SK-N-SH treated with all-trans-retinoic acid at 6 μM for 48 hours (cell line): ENCODE results near the gene GDF2.

Experiments used
- ATAC-seq: fragments of 200-7000 bp; cut with Tn5 transposase; 3 replicates; pipeline ENCODE4 v1.9.1; 2020; ENCODE audit warnings: mild to moderate bottlenecking, moderate library complexity
- BACH2 ChIP-seq: fragments of 250-450 bp; sonication (Bioruptor Pico); IDR thresholded peaks from 2 replicates; pipeline ENCODE4 v1.9.0; 2021; ENCODE audit warnings: mild to moderate bottlenecking, borderline replicate concordance
- CREB5 ChIP-seq: fragments of 250-450 bp; sonication (Bioruptor Pico); IDR thresholded peaks from 2 replicates; pipeline ENCODE4 v1.5.1; 2020; ENCODE audit warnings: low read depth, mild to moderate bottlenecking, moderate library complexity
- CSDC2 ChIP-seq: fragments of 250-450 bp; sonication (Bioruptor Pico); IDR thresholded peaks from 2 replicates; pipeline ENCODE4 v1.5.0; 2020; ENCODE audit warnings: mild to moderate bottlenecking, moderate library complexity
- CSRNP3 ChIP-seq: fragments of 250-450 bp; sonication (Bioruptor Pico); IDR thresholded peaks from 2 replicates; pipeline ENCODE4 v1.5.1; 2021; ENCODE audit warnings: mild to moderate bottlenecking, moderate library complexity
- GLIS3 ChIP-seq: fragments of 250-450 bp; sonication (Bioruptor Pico); IDR thresholded peaks from 2 replicates; pipeline ENCODE4 v1.5.0; 2020; ENCODE audit warnings: mild to moderate bottlenecking, moderate library complexity
- ISL1 ChIP-seq: fragments of 250-450 bp; sonication (Bioruptor Pico); IDR thresholded peaks from 2 replicates; pipeline ENCODE4 v2.1.2; 2022; ENCODE audit warnings: mild to moderate bottlenecking, moderate library complexity
- OSR1 ChIP-seq: fragments of 250-450 bp; sonication (Bioruptor Pico); IDR thresholded peaks from 2 replicates; pipeline ENCODE4 v1.8.0; 2022; ENCODE audit warnings: moderate library complexity, mild to moderate bottlenecking, inconsistent platforms
- PATZ1 ChIP-seq: fragments of 250-450 bp; sonication (Bioruptor Pico); IDR thresholded peaks from 2 replicates; pipeline ENCODE4 v1.8.0; 2020; ENCODE audit warnings: mild to moderate bottlenecking, moderate library complexity, borderline replicate concordance
- POU6F1 ChIP-seq: fragments of 250-450 bp; sonication (Bioruptor Pico); IDR thresholded peaks from 2 replicates; pipeline ENCODE4 v1.8.0; 2021; ENCODE audit warnings: low read depth, mild to moderate bottlenecking, moderate library complexity, borderline replicate concordance
- PPARA ChIP-seq: fragments of 250-450 bp; sonication (Bioruptor Pico); IDR thresholded peaks from 2 replicates; pipeline ENCODE4 v1.5.0; 2020; ENCODE audit warnings: mild to moderate bottlenecking, borderline replicate concordance
- RARB ChIP-seq: fragments of 250-450 bp; sonication (Bioruptor Pico); IDR thresholded peaks from 2 replicates; pipeline ENCODE4 v1.8.0; 2021; ENCODE audit warnings: mild to moderate bottlenecking, moderate library complexity
- SNAI2 ChIP-seq: fragments of 250-450 bp; sonication (Bioruptor Pico); IDR thresholded peaks from 2 replicates; pipeline ENCODE4 v1.5.0; 2020; ENCODE audit warnings: mild to moderate bottlenecking, moderate library complexity
- TCF4 ChIP-seq: fragments of 250-450 bp; sonication (Bioruptor Pico); IDR thresholded peaks from 2 replicates; pipeline ENCODE4 v1.8.0; 2021; ENCODE audit warnings: mild to moderate bottlenecking, moderate library complexity, borderline replicate concordance
- TOX ChIP-seq: fragments of 250-450 bp; sonication (Bioruptor Pico); IDR thresholded peaks from 2 replicates; pipeline ENCODE4 v1.8.0; 2021; ENCODE audit warnings: mild to moderate bottlenecking, moderate library complexity, borderline replicate concordance
- TSHZ2 ChIP-seq: fragments of 250-450 bp; sonication (Bioruptor Pico); IDR thresholded peaks from 2 replicates; pipeline ENCODE4 v1.5.0; 2020; ENCODE audit warnings: mild to moderate bottlenecking, moderate library complexity
- ZC3H10 ChIP-seq: fragments of 250-450 bp; sonication (Bioruptor Pico); IDR thresholded peaks from 2 replicates; pipeline ENCODE4 v1.5.1; 2021; ENCODE audit warnings: mild to moderate bottlenecking, moderate library complexity
- ZFP3 ChIP-seq: fragments of 250-450 bp; sonication (Bioruptor Pico); IDR thresholded peaks from 2 replicates; pipeline ENCODE4 v1.5.0; 2020; ENCODE audit warnings: mild to moderate bottlenecking, moderate library complexity
- ZFP30 ChIP-seq: fragments of 450-650 bp; formaldehyde crosslinking; IDR thresholded peaks from 2 replicates; pipeline ENCODE4 v1.5.0; 2022; ENCODE audit warnings: mild to moderate bottlenecking, moderate library complexity
- ZNF565 ChIP-seq: fragments of 450-650 bp; formaldehyde crosslinking; conservative IDR thresholded peaks from 2 replicates; pipeline ENCODE4 v1.5.0; 2020; ENCODE audit warnings: low read depth, mild to moderate bottlenecking, moderate library complexity
- ZNF70 ChIP-seq: fragments of 450-650 bp; formaldehyde crosslinking; IDR thresholded peaks from 2 replicates; pipeline ENCODE4 v1.5.0; 2020; ENCODE audit warnings: mild to moderate bottlenecking, moderate library complexity
- ZNF8 ChIP-seq: fragments of 450-650 bp; formaldehyde crosslinking; IDR thresholded peaks from 2 replicates; pipeline ENCODE4 v1.5.0; 2020; ENCODE audit warnings: mild to moderate bottlenecking, moderate library complexity

GDF2 gene

GRCh38 chr10:47370015-47370767 lies 47.9 kb downstream of the GDF2 start:
- no peak for TF ChIP-seq ZNF8 (CRISPR knock-in tag)
- no peak for TF ChIP-seq CREB5 (CRISPR knock-in tag)
- TF ChIP-seq PPARA (CRISPR knock-in tag), result no peak
- no peak for TF ChIP-seq CSDC2 (CRISPR knock-in tag)
- TF ChIP-seq ISL1, result no peak
- TF ChIP-seq ZNF565 (CRISPR knock-in tag), result no peak
- TF ChIP-seq TOX, result no peak
- TF ChIP-seq ZNF70, result no peak
- no peak for TF ChIP-seq OSR1
- no peak for TF ChIP-seq TSHZ2 (CRISPR knock-in tag)
- TF ChIP-seq SNAI2 (CRISPR knock-in tag), result no peak
- no peak for TF ChIP-seq ZC3H10 (CRISPR knock-in tag)
- TF ChIP-seq RARB (CRISPR knock-in tag), result no peak
- no peak for TF ChIP-seq ZFP3 (CRISPR knock-in tag)
- TF ChIP-seq TCF4 (CRISPR knock-in tag), result no peak
- no peak for ATAC-seq

- no peak for TF ChIP-seq CREB5 (CRISPR knock-in tag)
- no peak for TF ChIP-seq ZFP30
- no peak for TF ChIP-seq PATZ1 (CRISPR knock-in tag)
- no peak for TF ChIP-seq TCF4 (CRISPR knock-in tag)
- no peak for TF ChIP-seq RARB (CRISPR knock-in tag)
- no peak for TF ChIP-seq ZNF565 (CRISPR knock-in tag)
- TF ChIP-seq ZFP3 (CRISPR knock-in tag), result no peak
- TF ChIP-seq ZNF8 (CRISPR knock-in tag), result no peak
- no peak for ATAC-seq
Measured at GRCh38 chr10:47370878-47371277, 48.6 kb downstream of the GDF2 start.

GRCh38 chr10:47371629-47372485 lies 49.6 kb downstream of the GDF2 start:
- no peak for ATAC-seq
- TF ChIP-seq BACH2 (CRISPR knock-in tag) (no peak), CSDC2 (CRISPR knock-in tag) (no peak), OSR1 (no peak), TSHZ2 (CRISPR knock-in tag) (no peak), SNAI2 (CRISPR knock-in tag) (no peak), CSRNP3 (no peak), ZNF8 (CRISPR knock-in tag) (no peak), ZFP30 (no peak), TCF4 (CRISPR knock-in tag) (no peak), ZFP3 (CRISPR knock-in tag) (no peak), ZC3H10 (CRISPR knock-in tag) (no peak), POU6F1 (CRISPR knock-in tag) (no peak), GLIS3 (CRISPR knock-in tag) (no peak), ISL1 (no peak)
